HCT116 (cell line): ENCODE data around the gene GBF1. TPM values are rescaled to one million over a fixed set of nuclear protein-coding genes. Genes with fewer than 3 reads are reported as not detected.

Source experiments
- ATAC-seq: fragments of 200-7000 bp; cut with Tn5 transposase; 2 replicates; pipeline ENCODE4 v1.9.1; 2020; ENCODE audit warnings: mild to moderate bottlenecking, moderate library complexity
- BruUV-seq: library from RNA; stranded (reverse); fragments of 400-500 nt; replicated peaks from 2 replicates; lab custom pipeline; 2021; lab: Mats Ljungman, UMichigan
- CTCF ChIA-PET: fragments of 300-600 bp; sonication (Branson Sonifier 250); formaldehyde crosslinking; loops from one replicate; lab custom pipeline; 2021; ENCODE audit warnings: antibody characterized with exemption; lab: Charles Lee
- POLR2A ChIA-PET: fragments of 300-600, 350-600 bp; sonication (Branson Sonifier 250); formaldehyde crosslinking; loops from one replicate; lab custom pipeline; 2021; ENCODE audit warnings: antibody characterized with exemption; lab: Charles Lee
- RAD21 ChIA-PET, 2 experiments: fragments of 300-600 bp; sonication (Branson Sonifier 250); formaldehyde crosslinking; loops; one replicate each; lab custom pipeline; 2023; ENCODE audit warnings: low total read pairs in 2 of 2; ENCODE audit not compliant: uncharacterized antibody in 2 of 2, unreplicated experiment in 2 of 2, low non-redundant PET in 1 of 2; lab: Charles Lee
- DNase-seq: peaks from one replicate; pipeline ENCODE4 v3.0.0-alpha.2; 2010; ENCODE audit warnings: low read depth, low spot score
- H2AFZ ChIP-seq: fragments of 200-600 bp; shearing (Covaris generic), sonication (generic); 2 replicates; pipeline ENCODE4 v1.6.1; 2017; ENCODE audit warnings: low read depth, mixed run types, mixed read lengths, antibody characterized with exemption, low read length; ENCODE audit not compliant: poor library complexity, severe bottlenecking
- H3K27ac ChIP-seq: 2 replicates; pipeline ENCODE4 v1.5.1; 2012; ENCODE audit warnings: low read depth, low read length
- H3K27me3 ChIP-seq: fragments of 200-600 bp; sonication (generic); 2 replicates; pipeline ENCODE4 v1.6.1; 2016; ENCODE audit warnings: mixed run types, low read length, mixed read lengths; ENCODE audit not compliant: insufficient read depth
- H3K36me3 ChIP-seq, 2 experiments: fragments of 200-500 bp in 1 of 2; fragments of 200-600 bp in 1 of 2; sonication (Bioruptor generic) in 1 of 2; sonication (generic) in 1 of 2; 2 replicates each; pipeline versions ENCODE4 v1.5.1 to v1.6.1; 2014 to 2016; ENCODE audit warnings: low read length in 2 of 2, inconsistent platforms in 1 of 2, mixed read lengths in 1 of 2, mixed run types in 1 of 2; ENCODE audit not compliant: insufficient read depth in 2 of 2, control insufficient read depth in 1 of 2
- H3K4me1 ChIP-seq, 2 experiments: fragments of 200-600 bp in 1 of 2; sonication (generic) in 1 of 2; 2 replicates each; pipeline versions ENCODE4 v1.5.1 to v1.6.1; 2012 to 2017; ENCODE audit warnings: low read length in 2 of 2, inconsistent platforms in 1 of 2, mild to moderate bottlenecking in 1 of 2, mixed read lengths in 1 of 2, mixed run types in 1 of 2, moderate library complexity in 1 of 2; ENCODE audit not compliant: insufficient read depth in 2 of 2, control insufficient read depth in 1 of 2
- H3K4me2 ChIP-seq: fragments of 200-600 bp; sonication (generic); 2 replicates; pipeline ENCODE4 v1.6.1; 2017; ENCODE audit warnings: mixed run types, low read length, mixed read lengths
- H3K4me3 ChIP-seq, 2 experiments: fragments of 200-600 bp in 1 of 2; sonication (generic) in 1 of 2; replicated peaks in 1 of 2; 2 replicates each; pipeline ENCODE4 v1.5.1; 2011 to 2016; ENCODE audit warnings: low read length in 2 of 2, control low read depth in 1 of 2, low read depth in 1 of 2, mild to moderate bottlenecking in 1 of 2, mixed read lengths in 1 of 2, mixed run types in 1 of 2
- H3K79me2 ChIP-seq: fragments of 200-600 bp; sonication (generic); 2 replicates; pipeline ENCODE4 v1.6.1; 2017; ENCODE audit warnings: mild to moderate bottlenecking, mixed run types, low read length, moderate library complexity, mixed read lengths; ENCODE audit not compliant: insufficient read depth
- H3K9ac ChIP-seq: fragments of 200-600 bp; sonication (generic); 2 replicates; pipeline ENCODE4 v1.6.1; 2016; ENCODE audit warnings: low read length, mixed read lengths
- H3K9me2 ChIP-seq: fragments of 200-600 bp; sonication (generic), shearing (Covaris generic); 2 replicates; pipeline ENCODE4 v1.6.1; 2017; ENCODE audit warnings: mixed run types, mild to moderate bottlenecking, moderate library complexity; ENCODE audit not compliant: insufficient read depth
- H3K9me3 ChIP-seq, 2 experiments: fragments of 200-500 bp in 1 of 2; fragments of 200-600 bp in 1 of 2; sonication (Bioruptor generic) in 1 of 2; sonication (generic) in 1 of 2; 2 replicates each; pipeline ENCODE4 v1.6.1; 2014 to 2017; ENCODE audit warnings: low read length in 2 of 2, mixed read lengths in 2 of 2, inconsistent platforms in 1 of 2, low read depth in 1 of 2, mild to moderate bottlenecking in 1 of 2, mixed run types in 1 of 2, moderate library complexity in 1 of 2; ENCODE audit not compliant: control insufficient read depth in 1 of 2, insufficient read depth in 1 of 2
- H4K20me1 ChIP-seq: fragments of 200-600 bp; sonication (generic), shearing (Covaris generic); 2 replicates; pipeline ENCODE4 v1.6.1; 2017; ENCODE audit warnings: mixed run types, mild to moderate bottlenecking, moderate library complexity; ENCODE audit not compliant: insufficient read depth
- CBX3 ChIP-seq: IDR thresholded peaks from 2 replicates; pipeline ENCODE4 v1.6.1; 2012; ENCODE audit warnings: low read depth
- CEBPB ChIP-seq: IDR thresholded peaks from 2 replicates; pipeline ENCODE4 v1.6.1; 2012; ENCODE audit warnings: low read depth
- EGR1 ChIP-seq: IDR thresholded peaks from 2 replicates; pipeline ENCODE4 v1.6.1; 2012; ENCODE audit warnings: low read depth
- EZH2 ChIP-seq: fragments of 200-600 bp; sonication (generic); IDR thresholded peaks from 2 replicates; pipeline ENCODE4 v1.6.1; 2017; ENCODE audit warnings: antibody characterized with exemption, mixed run types
- EZH2phosphoT487 ChIP-seq: fragments of 200-600 bp; IDR thresholded peaks from 2 replicates; pipeline ENCODE4 v1.6.1; 2018; ENCODE audit warnings: antibody characterized with exemption, borderline replicate concordance
- FOSL1 ChIP-seq: IDR thresholded peaks from 2 replicates; pipeline ENCODE4 v1.6.1; 2012; ENCODE audit warnings: low read depth
- JUND ChIP-seq: IDR thresholded peaks from 2 replicates; pipeline ENCODE4 v1.6.1; 2012
- POLR2A ChIP-seq: IDR thresholded peaks from 2 replicates; pipeline ENCODE4 v1.7.0; 2011; ENCODE audit warnings: borderline replicate concordance; ENCODE audit not compliant: insufficient read depth, insufficient read length; ENCODE audit errors: extremely low read depth
- POLR2AphosphoS5 ChIP-seq: IDR thresholded peaks from 2 replicates; pipeline ENCODE4 v1.6.1; 2011; ENCODE audit warnings: mild to moderate bottlenecking, low read depth, low read length, moderate library complexity
- RAD21 ChIP-seq: IDR thresholded peaks from 2 replicates; pipeline ENCODE4 v1.6.1; 2012; ENCODE audit warnings: low read depth, mild to moderate bottlenecking
- SP1 ChIP-seq: IDR thresholded peaks from 2 replicates; pipeline ENCODE4 v1.6.1; 2012; ENCODE audit warnings: low read depth
- TCF7L2 ChIP-seq: IDR thresholded peaks from 2 replicates; pipeline ENCODE4 v1.7.0; 2011; ENCODE audit warnings: borderline replicate concordance, inconsistent platforms; ENCODE audit not compliant: insufficient read depth, insufficient read length; ENCODE audit errors: extremely low read depth
- YY1 ChIP-seq: IDR thresholded peaks from 2 replicates; pipeline ENCODE4 v1.6.1; 2011; ENCODE audit warnings: low read length, low read depth, moderate library complexity, mild to moderate bottlenecking; ENCODE audit not compliant: insufficient replicate concordance; ENCODE audit errors: extremely low read depth
- ZFX ChIP-seq: fragments of 450-650 bp; IDR thresholded peaks from 2 replicates; pipeline ENCODE4 v1.6.1; 2017
- ZNF274 ChIP-seq: fragments of 200-500 bp; sonication (Bioruptor generic); IDR thresholded peaks from 2 replicates; pipeline ENCODE4 v1.6.1; 2014; ENCODE audit warnings: mild to moderate bottlenecking, low read depth, low read length, inconsistent platforms
- intact Hi-C: fragments of 100-400 bp; cut with micrococcal nuclease; formaldehyde crosslinking; loops from 2 replicates; pipeline ENCODE4 v1.10.0; 2022
- total RNA-seq: library from RNA; stranded (reverse); gene quantifications from one replicate; pipeline ENCODE4 v1.2.1, GENCODE V29; 2021; ENCODE audit not compliant: unreplicated experiment
- TF ChIP-seq, protein P1 (sequence below), 3 experiments: fragments of 200-600 bp in 1 of 3; sonication (generic) in 1 of 3; IDR thresholded peaks in 2 of 3; conservative IDR thresholded peaks in 1 of 3; 2 replicates each; pipeline ENCODE4 v1.5.1; 2012 to 2017; ENCODE audit warnings: low read depth in 2 of 3, low read length in 2 of 3, antibody characterized with exemption in 1 of 3, borderline replicate concordance in 1 of 3, control low read depth in 1 of 3, mild to moderate bottlenecking in 1 of 3, mixed read lengths in 1 of 3, mixed run types in 1 of 3, moderate library complexity in 1 of 3; ENCODE audit not compliant: insufficient read depth in 1 of 3
- TF ChIP-seq, protein P2 (sequence below): IDR thresholded peaks from 2 replicates; pipeline ENCODE4 v1.6.1; 2012
- TF ChIP-seq, protein P3 (sequence below): IDR thresholded peaks from 2 replicates; pipeline ENCODE4 v1.6.1; 2012

Gene GBF1
- total RNA-seq, 1 experiment from 2014 or later, result 58.9 TPM

DNA sequence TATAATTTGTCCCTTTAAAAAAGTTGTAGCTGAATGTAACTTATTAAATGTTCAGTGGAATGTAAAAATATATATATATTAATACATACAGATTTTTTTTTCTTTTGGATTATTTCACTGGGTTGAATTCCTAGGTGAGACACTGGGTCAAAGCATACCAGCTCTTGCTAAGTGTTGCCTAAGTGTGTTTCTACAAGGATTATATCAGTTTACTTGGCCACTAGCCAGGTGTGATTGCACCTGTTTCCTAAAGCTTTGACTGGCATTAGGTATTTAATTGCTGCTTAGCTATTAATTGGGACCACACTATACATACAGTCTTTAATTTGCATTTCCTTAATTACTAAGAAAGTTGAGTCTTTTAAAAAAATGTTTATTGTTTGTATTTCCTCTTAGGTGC is 24.7 kb upstream of the GBF1 start (continued):
- TF ChIP-seq, protein P1, sequence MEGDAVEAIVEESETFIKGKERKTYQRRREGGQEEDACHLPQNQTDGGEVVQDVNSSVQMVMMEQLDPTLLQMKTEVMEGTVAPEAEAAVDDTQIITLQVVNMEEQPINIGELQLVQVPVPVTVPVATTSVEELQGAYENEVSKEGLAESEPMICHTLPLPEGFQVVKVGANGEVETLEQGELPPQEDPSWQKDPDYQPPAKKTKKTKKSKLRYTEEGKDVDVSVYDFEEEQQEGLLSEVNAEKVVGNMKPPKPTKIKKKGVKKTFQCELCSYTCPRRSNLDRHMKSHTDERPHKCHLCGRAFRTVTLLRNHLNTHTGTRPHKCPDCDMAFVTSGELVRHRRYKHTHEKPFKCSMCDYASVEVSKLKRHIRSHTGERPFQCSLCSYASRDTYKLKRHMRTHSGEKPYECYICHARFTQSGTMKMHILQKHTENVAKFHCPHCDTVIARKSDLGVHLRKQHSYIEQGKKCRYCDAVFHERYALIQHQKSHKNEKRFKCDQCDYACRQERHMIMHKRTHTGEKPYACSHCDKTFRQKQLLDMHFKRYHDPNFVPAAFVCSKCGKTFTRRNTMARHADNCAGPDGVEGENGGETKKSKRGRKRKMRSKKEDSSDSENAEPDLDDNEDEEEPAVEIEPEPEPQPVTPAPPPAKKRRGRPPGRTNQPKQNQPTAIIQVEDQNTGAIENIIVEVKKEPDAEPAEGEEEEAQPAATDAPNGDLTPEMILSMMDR (IDR thresholded peaks at IDR 0.05 in 2 of 3, conservative IDR thresholded peaks at IDR 0.05 in 1 of 3; ENCODE audit: borderline replicate concordance in 1 of 3, insufficient read depth in 1 of 3, low read depth in 2 of 3, low read length in 2 of 3), result no peak
- TF ChIP-seq POLR2A, result no peak
- TF ChIP-seq JUND, result no peak
- no peak for TF ChIP-seq EZH2phosphoT487
- TF ChIP-seq EZH2, result no peak
- TF ChIP-seq TCF7L2, result no peak
- no peak for TF ChIP-seq FOSL1
- TF ChIP-seq RAD21, result no peak
- TF ChIP-seq, protein P2, sequence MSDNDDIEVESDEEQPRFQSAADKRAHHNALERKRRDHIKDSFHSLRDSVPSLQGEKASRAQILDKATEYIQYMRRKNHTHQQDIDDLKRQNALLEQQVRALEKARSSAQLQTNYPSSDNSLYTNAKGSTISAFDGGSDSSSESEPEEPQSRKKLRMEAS, result no peak
- no peak for TF ChIP-seq ZFX
- TF ChIP-seq ZNF274, result no peak
- TF ChIP-seq, protein P3, sequence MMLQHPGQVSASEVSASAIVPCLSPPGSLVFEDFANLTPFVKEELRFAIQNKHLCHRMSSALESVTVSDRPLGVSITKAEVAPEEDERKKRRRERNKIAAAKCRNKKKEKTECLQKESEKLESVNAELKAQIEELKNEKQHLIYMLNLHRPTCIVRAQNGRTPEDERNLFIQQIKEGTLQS, result no peak
- TF ChIP-seq EGR1, result no peak
- TF ChIP-seq YY1, result no peak

DNA sequence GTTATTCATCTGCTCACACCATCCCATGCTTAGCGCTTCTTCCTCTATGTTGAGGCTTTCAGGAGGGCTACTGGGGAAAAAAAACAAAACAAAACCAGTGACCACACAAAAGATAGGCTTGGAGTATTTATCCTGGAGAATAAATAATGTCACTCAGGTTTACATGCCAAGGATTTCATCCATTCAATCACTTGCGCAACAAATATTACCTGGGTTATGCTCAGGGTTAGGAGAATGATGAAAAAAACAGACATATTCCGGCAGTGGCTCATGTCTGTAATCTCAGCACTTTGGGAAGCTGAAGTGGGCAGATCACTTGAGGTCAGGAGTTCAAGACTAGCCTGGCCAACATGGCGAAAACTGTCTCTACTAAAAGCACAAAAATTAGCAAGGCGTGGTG is 22.5 kb upstream of the GBF1 start:
- no peaks in the 10 kb centered on the region for H3K27me3 ChIP-seq
- H4K20me1 ChIP-seq, result no peaks in the 10 kb centered on the region
- intact Hi-C loops, result no loop called here
- no peak overlapping the region for H2AFZ ChIP-seq
- no peak overlapping the region for H3K9ac ChIP-seq
- H3K9me2 ChIP-seq, result no peaks in the 10 kb centered on the region
- no peak overlapping the region for H3K4me2 ChIP-seq
- no peak for TF ChIP-seq SP1
- TF ChIP-seq, protein P3, result no peak
- TF ChIP-seq RAD21, result no peak
- no peak for TF ChIP-seq EGR1
- no peak for TF ChIP-seq POLR2AphosphoS5
- TF ChIP-seq CBX3, result no peak
- TF ChIP-seq CEBPB, result no peak
- TF ChIP-seq, all 23 proteins: peak for 0
- Histone ChIP-seq H3K27ac (no peak overlapping the region), H3K79me2 (no peaks in the 10 kb centered on the region), H3K4me3 (no peak overlapping the region), H3K9me3 (no peaks in the 10 kb centered on the region), H3K4me1 (peaks cover 14 to 18% of the 10 kb centered on the region in 2 experiments), H3K36me3 (no peaks in the 10 kb centered on the region)
- DNase-seq, result no peak
- BruUV-seq, result no TSS peak
- RAD21 ChIA-PET, result no interaction called here
- ATAC-seq, result no peak
- POLR2A ChIA-PET, result interaction anchor here (1.3 kb wide), 1 partner anchor 53 kb away, joined by 3 read pairs; no protein-coding TSS in a partner anchor
- CTCF ChIA-PET, result interaction anchor here (1.3 to 5.3 kb wide), 3 partner anchors 8 to 361 kb away, joined by 4 to 46 read pairs (median 5); no protein-coding TSS in a partner anchor
